ENCODE results near the gene ZNF860.

DNA sequence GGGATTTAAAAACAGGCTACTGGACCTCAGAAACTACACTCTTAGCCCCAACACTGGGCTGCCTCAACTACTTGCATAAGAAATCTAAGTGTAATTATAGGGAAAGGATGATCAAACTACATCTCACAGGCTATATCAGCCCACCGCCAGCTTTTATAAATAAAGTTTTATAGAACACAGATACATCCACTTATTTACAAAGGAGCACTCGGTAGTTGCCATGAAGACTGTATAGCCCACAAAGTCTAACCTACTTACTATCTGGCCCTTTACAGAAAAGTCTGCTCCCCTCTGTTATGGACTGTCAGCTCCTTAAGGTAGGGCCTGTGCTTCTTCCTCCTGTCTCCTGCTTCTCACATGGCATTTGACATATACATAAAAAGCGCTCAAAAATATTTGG is 9.9 kb upstream of the ZNF860 start:
- TF ChIP-seq, protein P1, sequence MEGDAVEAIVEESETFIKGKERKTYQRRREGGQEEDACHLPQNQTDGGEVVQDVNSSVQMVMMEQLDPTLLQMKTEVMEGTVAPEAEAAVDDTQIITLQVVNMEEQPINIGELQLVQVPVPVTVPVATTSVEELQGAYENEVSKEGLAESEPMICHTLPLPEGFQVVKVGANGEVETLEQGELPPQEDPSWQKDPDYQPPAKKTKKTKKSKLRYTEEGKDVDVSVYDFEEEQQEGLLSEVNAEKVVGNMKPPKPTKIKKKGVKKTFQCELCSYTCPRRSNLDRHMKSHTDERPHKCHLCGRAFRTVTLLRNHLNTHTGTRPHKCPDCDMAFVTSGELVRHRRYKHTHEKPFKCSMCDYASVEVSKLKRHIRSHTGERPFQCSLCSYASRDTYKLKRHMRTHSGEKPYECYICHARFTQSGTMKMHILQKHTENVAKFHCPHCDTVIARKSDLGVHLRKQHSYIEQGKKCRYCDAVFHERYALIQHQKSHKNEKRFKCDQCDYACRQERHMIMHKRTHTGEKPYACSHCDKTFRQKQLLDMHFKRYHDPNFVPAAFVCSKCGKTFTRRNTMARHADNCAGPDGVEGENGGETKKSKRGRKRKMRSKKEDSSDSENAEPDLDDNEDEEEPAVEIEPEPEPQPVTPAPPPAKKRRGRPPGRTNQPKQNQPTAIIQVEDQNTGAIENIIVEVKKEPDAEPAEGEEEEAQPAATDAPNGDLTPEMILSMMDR (IDR thresholded peaks at IDR 0.05) = no peak
- TF ChIP-seq POLR2AphosphoS5 (IDR thresholded peaks at IDR 0.05) = no peak
- TF ChIP-seq POLR2A (IDR thresholded peaks at IDR 0.05) = no peak

Measured in prostate gland (tissue), 2 donors.